GM23338 (cell line): ENCODE measurements around the gene RBBP7.

ENCODE experiments used
- EZH2 ChIP-seq: fragments of 200-600 bp; sonication (generic); IDR thresholded peaks from one replicate; pipeline ENCODE4 v1.8.0; 2017; ENCODE audit warnings: antibody characterized with exemption, mild to moderate bottlenecking, low read depth; ENCODE audit not compliant: unreplicated experiment
- POLR2AphosphoS5 ChIP-seq: IDR thresholded peaks from 2 replicates; pipeline ENCODE4 v1.6.1; 2016; ENCODE audit warnings: antibody characterized with exemption, low read depth
- ZNF331 ChIP-seq: fragments of 250-450 bp; sonication (Bioruptor Pico); IDR thresholded peaks from 2 replicates; pipeline ENCODE4 v1.5.0; 2020; ENCODE audit warnings: low read depth, mild to moderate bottlenecking, moderate library complexity

DNA sequence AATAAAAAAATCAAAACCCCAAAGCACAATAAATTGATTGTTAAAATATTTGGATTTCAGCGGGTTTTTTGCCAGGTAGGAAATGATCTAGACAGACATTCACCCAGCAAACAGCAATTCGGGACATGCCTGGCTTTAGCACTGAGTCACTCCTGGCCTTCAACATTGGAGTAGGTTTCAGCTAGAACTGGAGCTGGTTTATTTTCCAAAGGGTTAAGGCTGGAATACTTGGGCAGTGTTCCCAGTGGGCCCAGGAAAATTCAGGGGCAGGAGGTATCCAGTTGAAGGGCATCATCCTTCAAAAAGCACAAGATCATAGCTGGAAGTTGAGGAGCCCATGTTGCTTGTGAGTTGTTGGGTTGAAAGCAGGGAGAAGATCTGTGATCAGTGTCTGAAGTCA lies 42.9 kb downstream of the RBBP7 start:
- TF ChIP-seq ZNF331 (CRISPR knock-in tag), result no peak
- TF ChIP-seq EZH2, result no peak
- no peak for TF ChIP-seq POLR2AphosphoS5
